GM23338 (cell line): Measurements from ENCODE around the gene NIFK. TPM values are rescaled to one million over a fixed set of nuclear protein-coding genes. Genes with fewer than 3 reads are reported as not detected.
A peak's percentile ranks its signal among the peaks of the same experiment; 100 is the strongest.

Experiments used
- ATAC-seq: fragments of 200-7000 bp; cut with Tn5 transposase; 3 replicates; pipeline ENCODE4 v1.9.1; 2020
- DNase-seq: peaks from one replicate; pipeline ENCODE4 v3.0.0-alpha.2; 2015; ENCODE audit warnings: low spot score
- H2AFZ ChIP-seq: fragments of 200-600 bp; sonication (generic); 2 replicates; pipeline ENCODE4 v1.8.0; 2016; ENCODE audit warnings: antibody characterized with exemption, mild to moderate bottlenecking, moderate library complexity
- H3F3A ChIP-seq: fragments of 200-600 bp; sonication (generic); replicated peaks from 2 replicates; pipeline ENCODE4 v1.8.0; 2017; ENCODE audit warnings: antibody characterized with exemption, mixed run types, low read depth
- H3K27ac ChIP-seq: fragments of 200-600 bp; sonication (generic); 2 replicates; pipeline ENCODE4 v1.6.1; 2016; ENCODE audit warnings: low read depth
- H3K27me3 ChIP-seq: fragments of 200-600 bp; sonication (generic); 2 replicates; pipeline ENCODE4 v1.8.0; 2016; ENCODE audit warnings: mild to moderate bottlenecking, mixed run types, moderate library complexity; ENCODE audit not compliant: insufficient read depth
- H3K36me3 ChIP-seq: fragments of 200-600 bp; sonication (generic); 2 replicates; pipeline ENCODE4 v1.8.0; 2016; ENCODE audit warnings: mild to moderate bottlenecking; ENCODE audit not compliant: insufficient read depth
- H3K4me1 ChIP-seq: fragments of 200-600 bp; sonication (generic); 2 replicates; pipeline ENCODE4 v1.8.0; 2016; ENCODE audit warnings: mild to moderate bottlenecking, moderate library complexity; ENCODE audit not compliant: insufficient read depth
- H3K4me2 ChIP-seq: fragments of 200-600 bp; sonication (generic); 2 replicates; pipeline ENCODE4 v1.7.1; 2017; ENCODE audit warnings: mixed run types
- H3K4me3 ChIP-seq: fragments of 200-600 bp; sonication (generic); 2 replicates; pipeline ENCODE4 v1.6.1; 2016; ENCODE audit warnings: mixed run types
- H3K79me2 ChIP-seq: fragments of 200-600 bp; sonication (generic); replicated peaks from 2 replicates; pipeline ENCODE4 v1.8.0; 2017; ENCODE audit warnings: mild to moderate bottlenecking; ENCODE audit not compliant: insufficient read depth
- H3K9me2 ChIP-seq: fragments of 200-600 bp; sonication (generic); 2 replicates; pipeline ENCODE4 v1.8.0; 2017; ENCODE audit not compliant: insufficient read depth
- H4K20me1 ChIP-seq: fragments of 200-600 bp; sonication (generic); replicated peaks from 2 replicates; pipeline ENCODE4 v1.8.0; 2017; ENCODE audit warnings: mild to moderate bottlenecking; ENCODE audit not compliant: insufficient read depth
- H3K27ac Mint-ChIP-seq: 2 replicates; pipeline ENCODE4 v1.8.0; 2020; ENCODE audit warnings: inconsistent platforms, mild to moderate bottlenecking, moderate library complexity, mixed read lengths
- H3K27me3 Mint-ChIP-seq: 3 replicates; pipeline ENCODE4 v1.8.0; 2022; ENCODE audit warnings: low read depth, mild to moderate bottlenecking, moderate library complexity, mixed read lengths, inconsistent platforms; ENCODE audit not compliant: insufficient read depth, poor library complexity
- H3K36me3 Mint-ChIP-seq: 3 replicates; pipeline ENCODE4 v1.8.0; 2021; ENCODE audit warnings: low read depth, mild to moderate bottlenecking, inconsistent platforms, moderate library complexity, mixed read lengths
- H3K4me1 Mint-ChIP-seq: 3 replicates; pipeline ENCODE4 v1.8.0; 2020; ENCODE audit warnings: mild to moderate bottlenecking, inconsistent platforms, mixed read lengths
- H3K4me3 Mint-ChIP-seq: 3 replicates; pipeline ENCODE4 v1.8.0; 2021; ENCODE audit warnings: moderate library complexity, mild to moderate bottlenecking, inconsistent platforms, mixed read lengths
- H3K9me3 Mint-ChIP-seq: 3 replicates; pipeline ENCODE4 v1.8.0; 2020; ENCODE audit warnings: moderate library complexity, mild to moderate bottlenecking, inconsistent platforms, mixed read lengths
- CREB1 ChIP-seq: fragments of 250-450 bp; sonication (Bioruptor Pico); IDR thresholded peaks from 2 replicates; pipeline ENCODE4 v1.5.0; 2020; ENCODE audit warnings: low read depth, mild to moderate bottlenecking, moderate library complexity
- EZH2phosphoT487 ChIP-seq: fragments of 200-600 bp; sonication (generic); IDR thresholded peaks from one replicate; pipeline ENCODE4 v1.8.1; 2018; ENCODE audit warnings: antibody characterized with exemption; ENCODE audit not compliant: unreplicated experiment
- POLR2AphosphoS5 ChIP-seq: IDR thresholded peaks from 2 replicates; pipeline ENCODE4 v1.6.1; 2016; ENCODE audit warnings: antibody characterized with exemption, low read depth
- STAT1 ChIP-seq: IDR thresholded peaks from one replicate; pipeline ENCODE4 v1.6.1; 2016; ENCODE audit warnings: antibody characterized with exemption; ENCODE audit not compliant: unreplicated experiment
- ZNF462 ChIP-seq: fragments of 250-450 bp; sonication (Bioruptor Pico); IDR thresholded peaks from 2 replicates; pipeline ENCODE4 v1.5.0; 2020; ENCODE audit warnings: mild to moderate bottlenecking, moderate library complexity
- polyA plus RNA-seq: library from polyadenylated mRNA; unstranded; fragments of >200 nt; fragmentation: Nextera tagmentation; extraction: Ambion mirVana; gene quantifications from 2 replicates; pipeline ENCODE4 v1.2.1, GENCODE V29; 2016
- total RNA-seq: library from RNA; depleted of rRNA; stranded (reverse); fragments of >200 nt; shearing (Covaris generic); gene quantifications from 2 replicates; pipeline ENCODE4 v1.2.3, GENCODE V29; 2014
- TF ChIP-seq, protein P1 (sequence below), 2 experiments: fragments of 200-600 bp in 1 of 2; sonication (generic) in 1 of 2; conservative IDR thresholded peaks; 2 replicates each; pipeline versions ENCODE4 v1.5.1 to v1.6.1; 2016 to 2017; ENCODE audit warnings: antibody characterized with exemption in 2 of 2, low read depth in 2 of 2, mild to moderate bottlenecking in 2 of 2, moderate library complexity in 1 of 2

The NIFK gene
- total and polyA plus RNA-seq, 2 experiments from 2014 or later = 106 to 289 TPM

- no peak overlapping the region for H3K4me2 ChIP-seq
- Mint-ChIP-seq H3K27me3 (peaks cover 12% of the 10 kb centered on the region), H3K36me3 (peaks cover 11% of the 10 kb centered on the region), H3K4me3 (no peak overlapping the region), H3K27ac (no peak overlapping the region), H3K4me1 (peaks cover 16% of the 10 kb centered on the region), H3K9me3 (peaks cover 6% of the 10 kb centered on the region)
- H3K79me2 ChIP-seq = no peaks in the 10 kb centered on the region
- H2AFZ ChIP-seq = no peak overlapping the region
- no peak overlapping the region for H3K4me3 ChIP-seq
- peak; percentile 40 for DNase-seq
- TF ChIP-seq, protein P1, sequence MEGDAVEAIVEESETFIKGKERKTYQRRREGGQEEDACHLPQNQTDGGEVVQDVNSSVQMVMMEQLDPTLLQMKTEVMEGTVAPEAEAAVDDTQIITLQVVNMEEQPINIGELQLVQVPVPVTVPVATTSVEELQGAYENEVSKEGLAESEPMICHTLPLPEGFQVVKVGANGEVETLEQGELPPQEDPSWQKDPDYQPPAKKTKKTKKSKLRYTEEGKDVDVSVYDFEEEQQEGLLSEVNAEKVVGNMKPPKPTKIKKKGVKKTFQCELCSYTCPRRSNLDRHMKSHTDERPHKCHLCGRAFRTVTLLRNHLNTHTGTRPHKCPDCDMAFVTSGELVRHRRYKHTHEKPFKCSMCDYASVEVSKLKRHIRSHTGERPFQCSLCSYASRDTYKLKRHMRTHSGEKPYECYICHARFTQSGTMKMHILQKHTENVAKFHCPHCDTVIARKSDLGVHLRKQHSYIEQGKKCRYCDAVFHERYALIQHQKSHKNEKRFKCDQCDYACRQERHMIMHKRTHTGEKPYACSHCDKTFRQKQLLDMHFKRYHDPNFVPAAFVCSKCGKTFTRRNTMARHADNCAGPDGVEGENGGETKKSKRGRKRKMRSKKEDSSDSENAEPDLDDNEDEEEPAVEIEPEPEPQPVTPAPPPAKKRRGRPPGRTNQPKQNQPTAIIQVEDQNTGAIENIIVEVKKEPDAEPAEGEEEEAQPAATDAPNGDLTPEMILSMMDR (conservative IDR thresholded peaks at IDR 0.05; ENCODE audit: low read depth in 2 of 2) = peak; percentile 38; a peak in 3 of 4 replicates
- no peak for TF ChIP-seq EZH2phosphoT487
- no peak for TF ChIP-seq STAT1
- no peak for TF ChIP-seq CREB1 (CRISPR knock-in tag)
- no peak for TF ChIP-seq ZNF462 (CRISPR knock-in tag)
- TF ChIP-seq POLR2AphosphoS5 = no peak
- no peak for ATAC-seq
- H3K4me1 ChIP-seq = peaks cover 25% of the 10 kb centered on the region
- H4K20me1 ChIP-seq = no peaks in the 10 kb centered on the region
- H3K27me3 ChIP-seq = no peaks in the 10 kb centered on the region
- 0 out of 2 replicates have a peak, but pooled peaks cover 6% of the 10 kb centered on the region for H3F3A ChIP-seq
- H3K27ac ChIP-seq = no peak overlapping the region
- H3K9me2 ChIP-seq = no peaks in the 10 kb centered on the region
- no peaks in the 10 kb centered on the region for H3K36me3 ChIP-seq
These were observed 47.3 kb downstream of the NIFK start for GRCh38 chr2:121689356-121689755.
